Diencephalon (tissue), 1 donor: ENCODE results near the gene PIGU. TPM values are rescaled to one million over a fixed set of nuclear protein-coding genes. Genes with fewer than 3 reads are reported as not detected.

ENCODE experiments used
- small RNA-seq: library from RNA; depleted of rRNA; stranded (forward); fragments of <200 nt; gene quantifications from one replicate; pipeline ENCODE3, GENCODE V24; 2014
- total RNA-seq: library from RNA; depleted of rRNA; stranded (reverse); fragments of >200 nt; gene quantifications from one replicate; pipeline ENCODE4 v1.2.3, GENCODE V29; 2014

The PIGU gene, protein sequence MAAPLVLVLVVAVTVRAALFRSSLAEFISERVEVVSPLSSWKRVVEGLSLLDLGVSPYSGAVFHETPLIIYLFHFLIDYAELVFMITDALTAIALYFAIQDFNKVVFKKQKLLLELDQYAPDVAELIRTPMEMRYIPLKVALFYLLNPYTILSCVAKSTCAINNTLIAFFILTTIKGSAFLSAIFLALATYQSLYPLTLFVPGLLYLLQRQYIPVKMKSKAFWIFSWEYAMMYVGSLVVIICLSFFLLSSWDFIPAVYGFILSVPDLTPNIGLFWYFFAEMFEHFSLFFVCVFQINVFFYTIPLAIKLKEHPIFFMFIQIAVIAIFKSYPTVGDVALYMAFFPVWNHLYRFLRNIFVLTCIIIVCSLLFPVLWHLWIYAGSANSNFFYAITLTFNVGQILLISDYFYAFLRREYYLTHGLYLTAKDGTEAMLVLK
- total RNA-seq, result 22.8 TPM

GRCh38 chr20:34676642-34677373 is at the start of gene PIGU:
TSS of gene PIGU (minus strand) at chr20:34677092. CDS start at chr20:34677085, 7 bp downstream.

DNA sequence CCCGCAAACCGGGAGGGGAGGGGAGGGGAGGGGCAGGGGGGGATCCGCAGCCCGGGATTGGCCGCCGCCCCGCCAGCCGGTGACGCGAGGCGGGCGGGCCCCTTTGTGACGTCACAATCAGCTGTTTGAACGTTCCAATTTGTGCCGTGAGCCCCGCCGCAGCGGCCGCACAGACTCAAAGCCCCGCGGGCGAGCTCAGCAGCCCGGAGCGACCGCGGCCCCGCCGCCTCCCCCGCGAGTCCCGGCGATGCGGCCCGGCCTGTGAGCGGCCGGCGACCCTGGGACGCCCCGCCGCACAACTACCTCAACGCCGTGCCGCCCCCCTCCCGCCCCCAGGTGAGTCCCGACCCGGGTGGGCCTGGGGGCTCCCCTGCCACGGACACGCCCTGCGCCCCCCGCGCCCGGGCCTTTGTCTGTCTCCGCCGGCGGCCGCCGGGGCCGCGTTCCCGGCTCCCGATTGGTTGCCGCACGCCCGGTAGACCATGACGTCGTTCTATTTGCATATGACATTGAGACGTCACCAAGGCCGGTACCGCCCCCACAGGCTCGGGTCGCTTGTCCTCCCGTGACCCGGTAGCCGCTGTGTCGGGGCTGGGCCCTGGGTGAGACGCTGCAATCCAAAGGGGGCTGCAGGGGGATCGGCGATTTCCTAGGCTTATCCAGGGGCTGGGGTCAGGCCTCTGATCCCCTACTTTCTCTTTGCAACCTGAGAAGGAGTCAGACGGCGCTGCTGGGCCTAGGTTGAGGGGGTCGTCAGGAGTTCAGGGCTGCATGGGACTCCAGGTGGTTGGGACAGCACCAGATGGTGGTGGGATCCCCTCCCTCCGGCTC is 27.5 kb upstream of the PIGU start, which contains the start of gene TP53INP2:
TP53INP2 (plus strand) TSS at position 168 of the 831 bp plus-strand sequence. CDS start 4,396 bp downstream, outside the sequence.

GRCh38 chr20:34558320-34559218 is 118.3 kb downstream of the PIGU start, which contains the start of gene MAP1LC3A:
TSS of gene MAP1LC3A (plus strand) at chr20:34558718. CDS start at chr20:34558869, 151 bp downstream.

DNA sequence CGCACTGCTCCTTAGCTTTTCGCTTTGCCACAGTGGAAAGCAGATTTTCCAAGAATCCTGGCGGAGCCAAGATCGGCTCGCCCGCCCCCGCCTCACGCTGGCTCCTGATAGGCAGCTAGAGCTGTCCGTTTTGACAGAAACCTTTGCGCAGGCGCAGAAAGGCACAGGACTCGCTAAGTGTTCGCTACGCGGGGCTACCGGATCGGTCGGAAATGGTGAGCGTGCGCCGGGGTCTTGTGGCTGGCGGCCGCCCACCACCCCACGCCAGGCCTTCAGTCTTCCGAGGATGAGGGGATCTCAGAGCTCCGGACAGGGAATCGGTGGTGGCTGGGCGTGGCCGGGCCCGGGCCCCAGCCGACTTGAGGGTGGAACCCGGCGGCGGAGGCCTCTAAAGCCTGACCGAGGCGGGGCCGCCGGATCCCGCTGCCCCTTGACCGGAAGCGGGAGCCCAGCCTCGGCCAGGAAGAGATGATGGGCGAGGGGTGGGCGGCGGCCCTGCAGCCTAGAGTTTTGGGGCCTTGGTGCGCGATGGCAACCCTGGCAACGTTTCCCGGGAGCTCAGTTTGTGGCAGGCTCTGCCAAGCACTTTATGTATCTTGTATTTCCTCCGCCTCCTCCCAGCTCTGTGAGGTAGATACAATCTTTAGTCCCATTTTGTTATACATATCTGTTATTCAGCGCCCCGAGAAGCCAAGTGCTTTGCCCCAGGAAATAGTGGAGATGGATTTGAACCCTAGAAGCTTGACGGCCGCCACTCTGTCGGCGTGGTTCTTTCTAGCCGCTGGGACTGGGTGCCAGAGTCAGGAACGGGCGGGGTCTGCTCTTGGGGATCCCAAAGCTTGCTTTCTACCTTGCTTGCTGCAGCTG is 160.4 kb downstream of the PIGU start, which contains the start of gene DYNLRB1:
DYNLRB1 (plus strand) TSS at position 176 of the 867 bp plus-strand sequence; CDS start at position 213, 37 bp downstream.

Small RNAs within 50 kb of the gene (small RNA-seq; reads per million reads assigned to genes)
- not detected for gene AL118520.1
- gene RF00019, result not detected

Other genes with a start within 250 kb of the PIGU start
- gene DYNLRB1, start 160.7 kb downstream of the PIGU start, total RNA-seq, result 59.5 TPM
- 64.6 TPM for gene MAP1LC3A, start 118.4 kb downstream of the PIGU start, total RNA-seq
- 8.5 TPM for gene TP53INP2, start 27.3 kb upstream of the PIGU start, total RNA-seq
- 39.2 TPM for gene NCOA6, start 148.6 kb upstream of the PIGU start, total RNA-seq
- 22.6 TPM for gene GGT7, start 195.8 kb upstream of the PIGU start, total RNA-seq
- 16.4 TPM for gene ACSS2, start 199.5 kb upstream of the PIGU start, total RNA-seq